Brain microvascular endothelial cell (primary cell): Measurements from ENCODE around the gene SMCO4.

ENCODE experiments used
- DNase-seq: peaks from one replicate; pipeline ENCODE4 v3.0.0-alpha.2; 2020
- H3K27ac ChIP-seq: fragments of 250-450 bp; sonication (Bioruptor Pico); 2 replicates; pipeline ENCODE4 v1.5.1; 2020; ENCODE audit warnings: mild to moderate bottlenecking, moderate library complexity
- H3K27me3 ChIP-seq: fragments of 250-450 bp; sonication (Bioruptor Pico); replicated peaks from 2 replicates; pipeline ENCODE4 v1.5.1; 2020; ENCODE audit warnings: mild to moderate bottlenecking
- H3K36me3 ChIP-seq: fragments of 250-450 bp; sonication (Bioruptor Pico); replicated peaks from 2 replicates; pipeline ENCODE4 v1.5.1; 2020; ENCODE audit warnings: mild to moderate bottlenecking
- H3K4me3 ChIP-seq: 2 replicates; pipeline ENCODE4 v1.5.1; 2011; ENCODE audit warnings: low read depth, mild to moderate bottlenecking, control low read depth, low read length, moderate library complexity
- CTCF ChIP-seq: IDR thresholded peaks from 2 replicates; pipeline ENCODE4 v1.5.1; 2011; ENCODE audit warnings: low read depth, mild to moderate bottlenecking, moderate library complexity, low read length, control low read depth, inconsistent platforms; ENCODE audit errors: missing control alignments
- in situ Hi-C: cut with HindIII; loops from 2 replicates; pipeline ENCODE4 v1.10.0; 2017; ENCODE audit warnings: low sequenced_read_pairs, low pct_ligation_motif_present

Gene SMCO4

GRCh38 chr11:93524858-93525257, 18.3 kb downstream of the SMCO4 start:
- Histone ChIP-seq H3K4me3 (no peak overlapping the region), H3K36me3 (no peaks in the 10 kb centered on the region), H3K27ac (no peak overlapping the region), H3K27me3 (no peaks in the 10 kb centered on the region)
- no peak for DNase-seq
- in situ Hi-C loops: no loop called here
- no peak for TF ChIP-seq CTCF

GRCh38 chr11:93524173-93524536, 19.0 kb downstream of the SMCO4 start:
- H3K27ac ChIP-seq: no peak overlapping the region
- no peak for TF ChIP-seq CTCF

GRCh38 chr11:93520726-93521509, 22.3 kb downstream of the SMCO4 start:
- DNase-seq: no peak
- in situ Hi-C loops: no loop called here
- H3K4me3 ChIP-seq: no peak overlapping the region

More at GRCh38 chr11:93524173-93524536, 19.0 kb downstream of the SMCO4 start:
- H3K36me3 ChIP-seq: no peaks in the 10 kb centered on the region
- H3K4me3 ChIP-seq: no peak overlapping the region
- H3K27me3 ChIP-seq: no peaks in the 10 kb centered on the region
- in situ Hi-C loops: no loop called here
- no peak for DNase-seq

GRCh38 chr11:93519179-93519578, 24.0 kb downstream of the SMCO4 start:
- in situ Hi-C loops: no loop called here
- no peaks in the 10 kb centered on the region for H3K27me3 ChIP-seq
- no peak for DNase-seq
- H3K36me3 ChIP-seq: no peaks in the 10 kb centered on the region
- H3K4me3 ChIP-seq: no peak overlapping the region
- H3K27ac ChIP-seq: no peak overlapping the region
- no peak for TF ChIP-seq CTCF

More at GRCh38 chr11:93520726-93521509, 22.3 kb downstream of the SMCO4 start:
- no peaks in the 10 kb centered on the region for H3K27me3 ChIP-seq
- H3K27ac ChIP-seq: no peak overlapping the region
- no peak for TF ChIP-seq CTCF
- no peaks in the 10 kb centered on the region for H3K36me3 ChIP-seq

- H3K36me3 ChIP-seq: no peaks in the 10 kb centered on the region
- TF ChIP-seq CTCF: no peak
- H3K4me3 ChIP-seq: no peak overlapping the region
- H3K27me3 ChIP-seq: no peaks in the 10 kb centered on the region
- no peak for DNase-seq
- H3K27ac ChIP-seq: no peak overlapping the region
- in situ Hi-C loops: no loop called here
Observed at GRCh38 chr11:93518081-93518480, 25.1 kb downstream of the SMCO4 start.

GRCh38 chr11:93517611-93518010, 25.6 kb downstream of the SMCO4 start:
- TF ChIP-seq CTCF: no peak
- Histone ChIP-seq H3K27me3 (no peaks in the 10 kb centered on the region), H3K4me3 (no peak overlapping the region), H3K27ac (no peak overlapping the region), H3K36me3 (no peaks in the 10 kb centered on the region)
- DNase-seq: no peak
- in situ Hi-C loops: no loop called here
